GM21381 (cell line): ENCODE results near the gene CASP2.

Source experiments
- ATAC-seq: cut with Tn5 transposase; IDR thresholded peaks from one replicate; pipeline ENCODE4 v1.9.1; 2021; ENCODE audit warnings: mild to moderate bottlenecking, moderate library complexity; ENCODE audit not compliant: unreplicated experiment

The CASP2 gene

GRCh38 chr7:143287935-143288826, at the start of gene CASP2:
Gene CASP2 (plus strand): TSS chr7:143288351. CDS start chr7:143288456, 105 bp downstream.
- peak; percentile 92 for ATAC-seq

- no peak for ATAC-seq
Measured at GRCh38 chr7:143239813-143240212, 48.3 kb upstream of the CASP2 start.

DNA sequence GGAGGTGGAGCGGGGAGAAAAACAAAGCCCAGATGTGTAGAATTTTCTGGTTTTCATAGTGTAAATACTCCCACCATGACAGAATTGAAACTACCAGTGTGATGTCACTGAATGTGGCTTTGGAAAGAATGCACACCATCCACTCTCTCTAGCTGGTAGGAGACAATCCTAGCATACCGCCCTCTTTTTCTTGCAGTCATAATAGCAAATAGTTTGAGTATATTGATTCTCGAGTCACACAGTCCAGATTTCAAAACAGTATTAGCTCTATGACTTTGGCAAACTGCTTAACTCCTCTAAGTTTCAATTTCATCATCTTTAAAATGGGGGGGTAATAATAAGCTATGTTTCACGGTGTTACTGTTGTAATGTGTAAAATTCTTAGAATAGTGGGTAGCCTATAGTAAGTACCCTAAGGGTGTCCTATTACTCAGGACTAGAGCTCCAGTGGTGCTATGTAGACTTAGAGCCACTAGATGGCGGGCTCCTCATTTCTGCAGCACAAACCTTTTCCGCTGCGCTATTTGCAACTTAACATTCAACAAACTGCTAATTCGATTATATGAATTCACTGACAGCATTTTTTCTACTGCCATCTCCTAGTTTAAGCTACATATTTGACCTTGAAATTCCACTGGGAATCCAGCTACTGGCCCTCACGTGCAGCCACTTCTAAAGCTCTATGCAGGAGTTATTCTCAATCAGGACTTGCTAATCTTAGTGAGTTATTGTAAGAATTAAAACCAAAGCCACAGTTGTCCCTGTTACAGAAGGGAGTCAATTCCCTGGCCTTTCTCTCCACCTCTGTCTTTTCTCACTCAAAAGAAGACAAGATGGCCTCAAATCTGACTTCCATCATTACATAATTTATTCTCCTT, 47.6 kb upstream of the CASP2 start:
- ATAC-seq: peak; percentile 96

- no peak for ATAC-seq
Measured at GRCh38 chr7:143242306-143242705, 45.8 kb upstream of the CASP2 start.

GRCh38 chr7:143243111-143243510, 45.0 kb upstream of the CASP2 start:
- no peak for ATAC-seq

DNA sequence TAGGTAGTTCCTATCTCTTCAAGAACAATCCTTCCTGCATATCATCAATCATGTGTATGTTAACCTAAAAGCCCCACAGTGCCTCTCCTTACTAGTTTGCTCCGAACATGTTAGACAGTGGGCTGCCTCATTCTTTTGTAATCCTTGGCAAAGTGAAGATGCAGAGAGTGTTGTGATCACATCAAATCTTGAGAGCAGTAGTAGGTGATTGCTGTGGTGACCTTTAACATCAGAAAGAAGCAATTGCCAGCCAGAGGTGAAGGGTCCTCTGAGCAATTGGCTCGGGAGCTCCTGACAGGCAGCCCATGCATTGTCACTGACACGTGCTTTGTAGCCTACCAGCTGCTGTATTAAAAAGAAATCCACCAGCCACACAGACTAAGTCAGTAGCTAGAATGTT, 44.5 kb upstream of the CASP2 start:
- ATAC-seq: no peak

- no peak for ATAC-seq
Measured at GRCh38 chr7:143244321-143244720, 43.8 kb upstream of the CASP2 start.

DNA sequence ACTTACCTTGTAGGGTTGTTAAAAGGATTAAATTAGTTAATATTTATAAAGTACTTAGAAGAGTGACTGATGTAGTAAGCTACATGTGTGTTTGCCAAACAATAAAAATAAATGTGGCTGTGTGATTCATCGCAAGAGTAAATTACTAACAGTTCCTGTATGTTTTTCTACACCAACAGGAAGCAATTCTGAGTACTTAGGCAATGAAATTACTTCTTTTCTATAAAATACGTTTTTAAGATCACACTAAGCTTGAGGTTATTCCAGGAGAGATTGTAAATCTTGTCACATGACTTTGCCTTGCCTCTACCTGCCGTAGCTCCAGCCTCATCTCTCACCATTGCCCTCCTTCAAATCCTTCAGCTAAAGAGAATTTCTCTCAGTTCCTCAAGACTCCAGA, 43.0 kb upstream of the CASP2 start:
- no peak for ATAC-seq

DNA sequence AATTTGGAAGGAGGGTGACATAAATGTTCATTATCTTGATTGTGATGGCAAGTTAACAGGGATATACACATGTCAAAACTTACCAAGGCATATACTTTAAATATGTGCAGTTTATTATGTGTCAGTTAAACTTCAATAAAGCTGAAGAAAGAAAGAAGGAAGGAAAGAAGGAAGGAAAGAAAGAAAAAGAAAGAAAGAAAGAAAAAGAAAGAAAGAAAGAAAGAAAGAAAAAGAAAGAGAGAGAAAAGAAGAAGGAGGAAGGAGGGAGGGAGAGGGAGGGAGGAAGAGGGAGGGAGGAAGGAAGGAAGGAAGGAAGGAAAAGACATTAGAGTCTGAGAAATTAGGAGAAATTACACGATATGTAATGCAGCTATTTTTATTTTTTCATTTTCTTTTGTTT, 40.8 kb upstream of the CASP2 start:
- no peak for ATAC-seq

DNA sequence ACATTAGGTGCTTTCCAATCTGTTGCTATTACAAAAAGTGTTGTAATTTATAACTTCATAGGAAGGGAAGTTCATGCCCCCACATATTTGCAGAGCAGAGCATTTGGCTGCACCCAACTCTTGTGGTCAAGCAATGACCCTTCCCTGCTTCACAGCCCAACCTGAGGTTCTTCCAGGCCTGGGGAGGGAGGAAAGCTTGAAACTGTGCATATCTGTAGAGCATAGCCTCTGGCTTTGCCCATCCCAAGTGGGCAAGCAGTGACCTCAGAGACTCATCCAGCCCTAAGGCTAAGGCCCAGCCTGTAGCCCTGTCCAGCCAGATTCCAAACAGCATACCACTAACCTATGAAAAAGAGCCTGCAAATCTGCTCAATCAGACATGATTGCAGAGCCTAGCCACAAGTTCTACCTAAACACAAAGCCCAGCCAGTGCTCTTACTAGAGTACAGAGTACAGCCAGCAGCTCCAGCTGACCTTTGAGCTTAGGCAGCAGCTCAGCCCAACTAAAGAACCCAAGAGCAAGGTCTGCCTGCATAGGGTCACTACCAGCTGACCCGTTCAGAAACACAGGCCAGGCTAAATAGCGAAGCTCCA, 39.3 kb upstream of the CASP2 start:
- ATAC-seq: no peak

DNA sequence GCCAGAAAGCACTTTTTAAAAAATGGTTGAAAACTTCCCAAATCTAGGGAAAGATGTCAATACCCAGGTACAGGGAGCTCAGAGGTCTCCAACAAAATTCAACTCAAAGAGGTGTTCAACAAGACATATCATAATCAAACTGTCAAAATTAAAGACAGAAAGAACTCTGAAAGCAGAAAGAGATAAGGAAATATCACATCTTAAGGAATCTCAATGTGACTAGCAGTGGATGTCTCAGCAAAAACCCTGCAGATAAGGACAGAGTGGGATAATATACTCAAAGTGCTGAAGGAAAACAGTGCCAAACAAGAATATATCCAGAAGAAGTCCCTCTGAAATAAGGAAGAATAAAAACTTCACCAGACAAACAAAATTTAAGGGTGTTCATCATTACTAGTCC, 38.0 kb upstream of the CASP2 start:
- no peak for ATAC-seq

GRCh38 chr7:143250822-143251221, 37.3 kb upstream of the CASP2 start:
- ATAC-seq: no peak

GRCh38 chr7:143252006-143252405, 36.1 kb upstream of the CASP2 start:
- no peak for ATAC-seq

DNA sequence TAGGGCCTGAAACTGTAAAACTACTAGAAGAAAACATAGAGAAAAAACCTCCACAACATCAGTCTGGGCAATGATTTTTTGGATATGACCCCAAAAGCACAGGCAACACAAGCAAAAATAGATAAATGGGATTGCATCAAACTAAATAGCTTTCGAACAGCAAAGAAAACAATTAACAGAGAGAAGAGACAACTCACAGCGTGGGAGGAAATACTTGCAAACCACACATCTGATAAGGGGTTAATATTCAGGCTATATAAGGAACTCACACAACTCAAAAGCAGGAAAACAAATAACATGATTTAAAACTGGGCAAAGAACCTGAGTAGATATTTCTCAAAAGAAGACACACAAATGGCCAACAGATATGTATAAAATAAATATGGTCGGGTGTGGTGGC, 32.6 kb upstream of the CASP2 start:
- no peak for ATAC-seq

DNA sequence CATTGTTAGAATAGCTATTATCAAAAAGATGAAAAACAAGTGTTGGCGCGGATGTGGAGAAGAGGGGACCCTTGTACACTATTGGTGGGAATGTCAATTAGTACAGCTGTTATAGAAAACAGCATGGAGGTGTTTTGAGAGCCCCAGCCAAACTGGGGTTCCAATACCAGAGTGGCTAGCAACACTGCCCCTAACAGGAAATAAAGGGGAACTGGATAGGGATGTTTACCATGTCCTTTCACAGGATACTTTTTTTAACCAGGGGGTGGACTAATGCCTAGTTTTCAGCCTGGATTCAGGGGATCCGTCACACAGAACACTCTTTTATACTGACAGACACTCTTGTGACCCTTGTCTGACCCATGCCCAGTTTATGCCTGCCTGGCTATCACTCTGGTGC, 31.8 kb upstream of the CASP2 start:
- ATAC-seq: no peak

- peak; percentile 74 for ATAC-seq
Measured at GRCh38 chr7:143256932-143257331, 31.2 kb upstream of the CASP2 start.

DNA sequence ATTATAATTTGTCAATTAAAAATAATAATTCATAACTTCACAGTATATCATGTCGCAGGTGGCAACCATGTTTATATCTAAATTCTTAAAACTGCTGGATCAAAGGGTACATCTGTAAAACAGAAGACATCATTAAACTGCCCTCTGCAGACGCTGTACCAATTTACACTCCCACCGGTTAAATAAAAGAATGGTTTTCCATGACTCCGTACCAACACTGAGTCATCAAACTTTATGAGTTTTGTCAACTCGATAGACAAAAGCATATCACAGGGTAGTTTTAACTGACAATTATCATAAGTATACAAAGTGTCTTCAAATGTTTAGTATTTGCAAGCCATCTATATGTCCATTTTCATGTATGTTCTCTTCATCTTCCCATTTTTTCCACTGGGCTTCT, 30.6 kb upstream of the CASP2 start:
- no peak for ATAC-seq

DNA sequence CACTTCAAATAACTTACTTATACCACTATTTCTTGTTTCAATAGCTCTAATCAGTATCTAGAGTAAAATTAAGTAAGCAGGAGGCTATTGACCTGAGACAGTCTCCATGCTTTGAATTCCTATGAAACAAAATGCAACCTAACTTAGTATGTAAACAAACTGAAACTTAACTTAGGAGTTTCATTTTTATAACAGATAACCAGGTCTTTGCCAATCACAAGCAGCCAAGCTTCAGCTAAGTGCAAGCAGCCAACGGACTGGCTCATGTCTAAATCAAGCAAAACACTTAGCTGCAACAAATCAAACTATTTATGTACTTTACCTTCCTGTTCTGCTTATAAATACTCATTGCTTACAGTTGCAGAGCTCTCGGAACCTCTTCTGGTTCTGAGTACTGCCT, 29.3 kb upstream of the CASP2 start:
- peak; percentile 36 for ATAC-seq

DNA sequence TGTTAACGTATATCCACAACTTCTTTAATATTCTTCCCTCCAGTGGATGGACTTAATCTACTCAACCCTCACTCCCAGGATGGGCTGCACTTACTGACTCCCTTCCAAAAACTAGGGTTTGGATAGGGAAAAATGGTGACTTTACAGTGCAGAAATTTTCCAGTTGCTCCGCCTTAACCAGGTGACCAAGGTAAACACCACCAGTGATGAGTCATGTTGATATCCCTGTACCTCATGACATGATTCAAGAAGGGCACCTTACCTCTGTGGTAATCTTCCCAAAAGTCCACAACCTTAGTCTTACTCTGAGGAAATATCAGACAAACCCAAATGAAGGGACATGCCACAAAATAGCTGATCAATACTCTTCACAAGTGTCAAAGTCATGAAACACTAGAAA, 28.4 kb upstream of the CASP2 start:
- no peak for ATAC-seq

GRCh38 chr7:143261901-143262300, 26.2 kb upstream of the CASP2 start:
- ATAC-seq: no peak
